Gastrocnemius medialis (tissue), 4 donors: ENCODE data around the gene SDS. TPM values are rescaled to one million over a fixed set of nuclear protein-coding genes. Genes with fewer than 3 reads are reported as not detected.

Experiments used
- ATAC-seq, 2 donors: fragments of 150-250 bp; one replicate each; pipeline ENCODE4 v1.9.1; 2016
- DNase-seq, 2 donors: peaks; one replicate each; pipeline ENCODE4 v3.0.0-alpha.2; 2019
- H3K27ac ChIP-seq, 4 donors: fragments of 200-600 bp; sonication (generic); 1 replicate in 1 of 4; 2 replicates in 3 of 4; pipeline ENCODE4 v1.5.1; 2016 to 2018; ENCODE audit warnings: mild to moderate bottlenecking in 2 of 4, moderate library complexity in 1 of 4
- H3K27me3 ChIP-seq, 3 donors: fragments of 200-600 bp; sonication (generic) in 2 of 3; 1 replicate in 1 of 3; 2 replicates in 2 of 3; pipeline versions ENCODE4 v1.5.1 to v1.6.0; 2016 to 2019; ENCODE audit warnings: mild to moderate bottlenecking in 1 of 3, moderate library complexity in 1 of 3
- H3K36me3 ChIP-seq, 2 donors: fragments of 200-600 bp; sonication (generic) in 1 of 2; one replicate each; pipeline ENCODE4 v1.5.1; 2017 to 2018
- H3K4me1 ChIP-seq, 2 donors: fragments of 200-600 bp; sonication (generic) in 1 of 2; one replicate each; pipeline ENCODE4 v1.5.1; 2016 to 2017; ENCODE audit warnings: mild to moderate bottlenecking in 2 of 2
- H3K4me3 ChIP-seq, 4 donors: fragments of 200-600 bp; sonication (generic) in 3 of 4; 1 replicate in 1 of 4; 2 replicates in 3 of 4; pipeline ENCODE4 v1.5.1; 2016 to 2019; ENCODE audit warnings: mild to moderate bottlenecking in 2 of 4
- H3K9me3 ChIP-seq, 3 donors: fragments of 200-600 bp; sonication (generic) in 2 of 3; 1 replicate in 1 of 3; 2 replicates in 2 of 3; pipeline ENCODE4 v1.5.1; 2016 to 2019
- POLR2A ChIP-seq, 2 donors: fragments of 450-650 bp; IDR thresholded peaks; one replicate each; pipeline ENCODE4 v1.6.1; 2017; ENCODE audit warnings: antibody characterized with exemption in 2 of 2, mild to moderate bottlenecking in 2 of 2, moderate library complexity in 2 of 2
- in situ Hi-C, 4 donors: fragments of 200-750 bp; cut with MboI; loops; one replicate each; pipeline versions ENCODE4 v1.15.0 to v1.8.0; 2017; ENCODE audit warnings: low sequenced_read_pairs in 4 of 4
- intact Hi-C: fragments of 100-400 bp; cut with DNase I; formaldehyde crosslinking; loops from one replicate; pipeline ENCODE4 v1.15.1; 2023; ENCODE audit warnings: low total_unique reads
- total RNA-seq, 4 donors: library from RNA; depleted of rRNA; stranded (reverse); fragments of >200 nt; gene quantifications; one replicate each; pipeline versions ENCODE4 v1.1.0 to v1.2.3, GENCODE V29; 2016
- TF ChIP-seq, protein P1 (sequence below), 5 experiments: fragments of 450-650 bp in 3 of 5; fragments of 200-600 bp in 2 of 5; sonication (generic) in 2 of 5; IDR thresholded peaks in 4 of 5; conservative IDR thresholded peaks in 1 of 5; 1 replicate in 4 of 5; 2 replicates in 1 of 5; pipeline ENCODE4 v1.5.1; 2016 to 2019; ENCODE audit warnings: antibody characterized with exemption in 5 of 5, mild to moderate bottlenecking in 3 of 5, moderate library complexity in 3 of 5

Gene SDS
- total RNA-seq, 4 donors from 2014 or later = 0.34 to 2.4 (median 0.86) TPM

DNA sequence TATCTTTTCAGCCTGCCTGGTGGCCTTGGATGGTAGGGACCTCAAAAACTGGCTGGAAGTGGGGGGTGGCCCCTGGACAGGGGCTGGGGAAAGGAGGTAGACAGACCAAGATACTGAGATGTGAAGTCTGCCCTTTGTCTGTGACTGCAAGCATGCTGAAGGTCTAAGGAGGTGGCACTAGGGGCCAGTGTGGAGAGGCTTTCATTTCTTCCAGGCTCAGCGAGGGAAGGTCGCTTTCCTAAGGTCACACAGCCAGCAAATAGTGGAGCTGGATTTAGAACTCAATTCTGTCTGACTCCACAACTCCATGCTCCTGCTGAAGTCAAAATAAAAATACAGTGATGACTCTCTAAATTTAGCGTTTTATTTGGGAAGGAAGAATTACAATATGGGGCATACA lies 56.6 kb downstream of the SDS start:
- H3K4me3 ChIP-seq = no peak overlapping the region

DNA sequence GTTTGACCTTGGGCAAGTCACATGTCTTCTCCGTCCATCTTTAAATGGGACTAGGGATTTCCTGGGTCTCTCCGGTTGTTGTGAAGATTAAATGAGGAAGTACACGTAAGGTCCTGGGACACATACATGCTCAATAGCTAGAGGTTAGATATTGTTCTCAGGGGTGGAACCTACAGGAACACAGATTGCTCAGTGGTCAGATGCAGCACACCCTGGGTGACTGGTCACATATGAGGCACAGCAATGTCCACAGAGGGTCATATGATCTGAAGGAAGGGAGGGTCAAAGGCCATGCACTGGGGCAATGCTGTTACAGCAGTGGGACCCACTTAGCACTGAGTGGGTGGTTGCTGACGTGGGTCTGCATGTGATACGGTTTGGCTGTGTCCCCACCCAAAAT lies 57.3 kb downstream of the SDS start:
- in situ Hi-C loops = no loop called here
- Histone ChIP-seq H3K27ac (no peak overlapping the region), H3K36me3 (no peaks in the 10 kb centered on the region), H3K27me3 (no peaks in the 10 kb centered on the region), H3K9me3 (no peaks in the 10 kb centered on the region), H3K4me1 (no peaks in the 10 kb centered on the region), H3K4me3 (no peak overlapping the region)
- TF ChIP-seq, protein P1, sequence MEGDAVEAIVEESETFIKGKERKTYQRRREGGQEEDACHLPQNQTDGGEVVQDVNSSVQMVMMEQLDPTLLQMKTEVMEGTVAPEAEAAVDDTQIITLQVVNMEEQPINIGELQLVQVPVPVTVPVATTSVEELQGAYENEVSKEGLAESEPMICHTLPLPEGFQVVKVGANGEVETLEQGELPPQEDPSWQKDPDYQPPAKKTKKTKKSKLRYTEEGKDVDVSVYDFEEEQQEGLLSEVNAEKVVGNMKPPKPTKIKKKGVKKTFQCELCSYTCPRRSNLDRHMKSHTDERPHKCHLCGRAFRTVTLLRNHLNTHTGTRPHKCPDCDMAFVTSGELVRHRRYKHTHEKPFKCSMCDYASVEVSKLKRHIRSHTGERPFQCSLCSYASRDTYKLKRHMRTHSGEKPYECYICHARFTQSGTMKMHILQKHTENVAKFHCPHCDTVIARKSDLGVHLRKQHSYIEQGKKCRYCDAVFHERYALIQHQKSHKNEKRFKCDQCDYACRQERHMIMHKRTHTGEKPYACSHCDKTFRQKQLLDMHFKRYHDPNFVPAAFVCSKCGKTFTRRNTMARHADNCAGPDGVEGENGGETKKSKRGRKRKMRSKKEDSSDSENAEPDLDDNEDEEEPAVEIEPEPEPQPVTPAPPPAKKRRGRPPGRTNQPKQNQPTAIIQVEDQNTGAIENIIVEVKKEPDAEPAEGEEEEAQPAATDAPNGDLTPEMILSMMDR (IDR thresholded peaks at IDR 0.05 in 4 of 5, conservative IDR thresholded peaks at IDR 0.05 in 1 of 5) = no peak
- TF ChIP-seq POLR2A (IDR thresholded peaks at IDR 0.05) = no peak
- intact Hi-C loops = no loop called here
- ATAC-seq (no peak), DNase-seq (no peak)

More for the DNA sequence above, 56.6 kb downstream of the SDS start:
- Histone ChIP-seq H3K27ac (no peak overlapping the region), H3K27me3 (no peaks in the 10 kb centered on the region), H3K36me3 (no peaks in the 10 kb centered on the region), H3K4me1 (no peaks in the 10 kb centered on the region), H3K9me3 (no peaks in the 10 kb centered on the region)
- in situ Hi-C loops = no loop called here
- DNase-seq = no peak
- intact Hi-C loops = no loop called here
- TF ChIP-seq POLR2A (IDR thresholded peaks at IDR 0.05) = no peak
- TF ChIP-seq, protein P1 (IDR thresholded peaks at IDR 0.05 in 4 of 5, conservative IDR thresholded peaks at IDR 0.05 in 1 of 5) = no peak
- no peak for ATAC-seq

DNA sequence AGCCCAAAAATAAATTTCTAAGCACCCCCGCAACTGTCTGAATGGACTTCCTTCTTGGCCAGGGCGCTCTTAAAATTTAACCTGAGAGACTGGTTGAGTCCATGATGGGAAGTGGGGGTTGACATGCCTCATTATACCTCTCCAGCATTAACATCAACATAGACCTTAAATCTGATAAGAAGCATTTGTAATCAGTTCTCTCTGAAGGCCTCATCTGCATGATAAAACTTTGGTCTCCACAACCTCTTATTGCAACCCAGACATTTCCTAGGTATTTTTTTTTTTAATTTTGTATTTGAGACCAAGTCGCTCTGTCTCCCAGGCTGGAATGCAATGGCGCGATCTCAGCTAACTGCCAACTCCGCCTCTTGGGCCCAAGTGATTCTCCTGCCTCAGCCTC lies 58.4 kb downstream of the SDS start:
- H3K9me3 ChIP-seq = no peaks in the 10 kb centered on the region
- no peak overlapping the region for H3K27ac ChIP-seq
- intact Hi-C loops = no loop called here
- ATAC-seq (no peak), DNase-seq (no peak)
- H3K27me3 ChIP-seq = no peaks in the 10 kb centered on the region
- TF ChIP-seq, protein P1 (IDR thresholded peaks at IDR 0.05 in 4 of 5, conservative IDR thresholded peaks at IDR 0.05 in 1 of 5) = no peak
- TF ChIP-seq POLR2A (IDR thresholded peaks at IDR 0.05) = no peak
- no peak overlapping the region for H3K4me3 ChIP-seq
- H3K4me1 ChIP-seq = no peaks in the 10 kb centered on the region
- no peaks in the 10 kb centered on the region for H3K36me3 ChIP-seq
- in situ Hi-C loops = no loop called here

Other genes starting within 250 kb of the SDS start
- 100 to 1,000 TPM in 3 of 4 donors, 10 to 100 TPM in 1; 90.0 to 144 (median 108) TPM for gene DDX54, start 218.4 kb downstream of the SDS start, total RNA-seq
- gene RITA1, start 218.2 kb downstream of the SDS start, total RNA-seq = 10 to 100 TPM; 17.7 to 31.2 (median 23.1) TPM
- 10 to 100 TPM; 21.4 to 27.0 (median 25.4) TPM for gene TPCN1, start 182.4 kb downstream of the SDS start, total RNA-seq
- 10 to 100 TPM in 3 of 4 donors, 1 to 10 TPM in 1; 8.2 to 21.2 (median 14.5) TPM for gene SLC8B1, start 68.8 kb downstream of the SDS start, total RNA-seq
- 10 to 100 TPM; 12.0 to 28.9 (median 26.8) TPM for gene PLBD2, start 45.3 kb downstream of the SDS start, total RNA-seq
- gene SDSL, start 18.5 kb upstream of the SDS start, total RNA-seq = 1 to 10 TPM in 1 of 4 donors, under 1 TPM in 2, not detected in 1; 0.91 to 1.4 (median 0.98) TPM
- gene LHX5, start 68.0 kb upstream of the SDS start, total RNA-seq = not detected